ENCODE results near the gene LY6G5B.
A peak's percentile ranks its signal among the peaks of the same experiment; 100 is the strongest.

Gene LY6G5B

DNA sequence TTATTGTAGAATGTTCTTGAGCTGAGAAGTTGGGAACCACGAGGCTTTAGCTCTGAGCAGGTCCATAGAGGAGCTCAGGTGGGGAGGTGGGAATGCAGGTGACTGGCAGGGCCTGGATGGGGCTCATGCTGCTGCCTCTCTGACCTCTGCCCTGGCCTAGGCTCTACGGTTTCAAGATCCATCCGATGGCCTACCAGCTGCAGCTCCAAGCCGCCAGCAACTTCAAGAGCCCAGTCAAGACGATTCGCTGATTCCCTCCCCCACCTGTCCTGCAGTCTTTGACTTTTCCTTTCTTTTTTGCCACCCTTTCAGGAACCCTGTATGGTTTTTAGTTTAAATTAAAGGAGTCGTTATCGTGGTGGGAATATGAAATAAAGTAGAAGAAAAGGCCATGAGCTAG is at the start of gene LY6G5B:
TSS of gene LY6G5B (plus strand) at position 301 of the 400 bp plus-strand sequence. CDS start 975 bp downstream, outside the sequence.
- H3K4me3 ChIP-seq = no peak within 1 kb of the TSS
- H3K27ac ChIP-seq = peak within 1 kb of the TSS in 2 of 21 experiments; percentile 5 to 24

GRCh38 chr6:31620586-31621319 is 49.0 kb upstream of the LY6G5B start, which contains the start of gene PRRC2A:
Gene PRRC2A (plus strand): TSS chr6:31620715. CDS start chr6:31622790, 2,075 bp downstream.
- Histone ChIP-seq H3K4me3 (peak within 1 kb of the TSS; percentile 76 to 96 (median 82)), H3K27ac (peak within 1 kb of the TSS; percentile 85 to 99 (median 97))

DNA sequence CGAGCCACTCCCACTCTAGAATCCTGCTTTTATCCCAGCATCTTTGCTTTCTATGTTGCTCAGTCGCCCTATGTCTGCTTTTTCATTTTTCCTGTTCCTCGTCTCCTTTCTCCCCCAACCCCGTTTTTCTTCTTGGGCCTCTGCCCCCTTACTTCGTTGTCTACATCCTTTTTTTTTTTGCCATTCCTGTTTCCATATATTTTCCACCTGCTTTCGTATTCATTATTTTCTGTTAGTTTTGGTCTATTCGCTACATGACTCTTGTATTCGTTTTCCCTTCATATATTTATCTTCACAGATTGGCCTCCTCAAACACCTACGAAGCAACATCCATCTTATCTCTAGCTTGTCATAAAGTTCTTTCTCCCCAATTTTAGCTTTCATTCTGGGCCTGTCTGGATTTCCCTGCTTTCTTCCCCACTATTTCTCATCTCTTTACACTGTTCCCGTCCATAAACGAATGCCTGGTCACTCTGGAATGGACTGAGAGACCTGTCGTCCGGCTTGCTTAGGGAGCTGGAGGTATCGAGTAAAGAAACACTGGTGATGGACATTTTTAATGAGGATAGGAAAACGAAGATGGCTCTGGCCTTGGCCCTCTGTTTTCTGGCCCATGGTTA is 48.3 kb upstream of the LY6G5B start:
- peak overlapping the region; percentile 85 to 99 (median 97) for H3K27ac ChIP-seq

DNA sequence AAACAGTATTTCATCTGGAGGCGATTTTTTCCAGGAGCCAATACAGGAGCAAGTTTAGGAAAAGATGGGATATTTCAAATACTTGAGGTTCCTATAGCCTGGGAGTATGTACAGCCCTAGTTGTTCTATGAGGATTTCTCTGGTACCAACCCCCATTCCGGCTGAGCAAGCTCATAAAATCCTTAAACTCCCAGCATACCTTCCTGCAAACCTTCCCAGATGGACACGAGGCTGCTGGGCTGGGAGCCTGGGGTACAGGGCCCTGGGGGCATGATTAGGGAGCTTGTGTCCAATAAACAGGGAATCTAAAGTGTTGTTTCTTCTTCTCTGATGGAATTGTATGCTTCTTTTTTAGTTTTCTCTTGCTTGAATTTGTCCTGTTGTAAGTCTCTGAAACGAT is 47.8 kb upstream of the LY6G5B start:
- peak overlapping the region in 16 of 21 experiments; percentile 20 to 99 (median 98) for H3K27ac ChIP-seq
- peak overlapping the region in 5 of 7 experiments; percentile 76 to 90 (median 82) for H3K4me3 ChIP-seq

More for the DNA sequence above, 48.3 kb upstream of the LY6G5B start:
- peak overlapping the region; percentile 76 to 96 (median 82) for H3K4me3 ChIP-seq

- Histone ChIP-seq H3K27ac (peak overlapping the region in 8 of 21 experiments; percentile 96 to 99 (median 97)), H3K4me3 (peak overlapping the region in 1 of 7 experiments; percentile 81)
These were observed 47.1 kb upstream of the LY6G5B start for GRCh38 chr6:31622684-31623091.

GRCh38 chr6:31624070-31624469 is 45.7 kb upstream of the LY6G5B start:
- Histone ChIP-seq H3K27ac (no peak overlapping the region), H3K4me3 (no peak overlapping the region)

GRCh38 chr6:31626952-31627351 is 42.8 kb upstream of the LY6G5B start:
- Histone ChIP-seq H3K27ac (no peak overlapping the region), H3K4me3 (no peak overlapping the region)

- no peak overlapping the region for H3K27ac ChIP-seq
- no peak overlapping the region for H3K4me3 ChIP-seq
These were observed 42.0 kb upstream of the LY6G5B start for GRCh38 chr6:31627690-31628287.

- H3K27ac ChIP-seq = no peak overlapping the region
These were observed 40.8 kb upstream of the LY6G5B start for GRCh38 chr6:31629014-31629413.

DNA sequence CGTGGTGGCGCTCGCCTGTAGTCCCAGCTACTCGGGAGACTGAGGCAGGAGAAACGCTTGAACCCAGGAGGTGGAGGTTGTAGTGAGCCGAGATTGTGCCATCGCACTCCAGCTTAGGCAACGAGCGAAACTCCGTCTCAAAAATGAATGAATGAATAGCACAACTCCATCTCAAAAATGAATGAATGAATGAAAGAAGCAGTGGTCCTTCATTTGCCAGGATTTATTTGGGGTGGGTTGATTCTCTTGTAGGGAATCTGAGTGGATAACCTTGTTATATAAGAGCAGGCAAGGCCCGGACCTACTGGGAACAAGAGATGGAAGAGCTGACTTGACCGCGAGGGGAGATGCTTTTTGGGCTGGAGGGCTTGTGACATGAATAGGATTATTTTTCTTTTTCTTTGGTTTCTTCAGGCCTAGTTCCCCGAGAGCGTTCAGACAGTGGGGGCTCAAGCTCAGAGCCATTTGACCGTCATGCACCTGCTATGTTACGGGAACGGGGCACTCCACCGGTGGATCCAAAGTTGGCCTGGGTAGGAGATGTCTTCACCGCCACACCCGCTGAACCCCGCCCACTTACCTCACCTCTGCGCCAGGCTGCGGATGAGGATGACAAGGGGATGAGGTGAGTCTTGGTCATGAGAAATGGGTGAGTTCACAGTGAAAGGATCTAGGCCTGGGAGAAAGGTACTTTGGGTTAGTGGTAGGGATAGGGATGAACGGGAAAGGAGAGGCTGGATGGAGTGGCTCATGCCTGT is 39.4 kb upstream of the LY6G5B start:
- no peak overlapping the region for H3K4me3 ChIP-seq

More at GRCh38 chr6:31629014-31629413, 40.8 kb upstream of the LY6G5B start:
- no peak overlapping the region for H3K4me3 ChIP-seq

DNA sequence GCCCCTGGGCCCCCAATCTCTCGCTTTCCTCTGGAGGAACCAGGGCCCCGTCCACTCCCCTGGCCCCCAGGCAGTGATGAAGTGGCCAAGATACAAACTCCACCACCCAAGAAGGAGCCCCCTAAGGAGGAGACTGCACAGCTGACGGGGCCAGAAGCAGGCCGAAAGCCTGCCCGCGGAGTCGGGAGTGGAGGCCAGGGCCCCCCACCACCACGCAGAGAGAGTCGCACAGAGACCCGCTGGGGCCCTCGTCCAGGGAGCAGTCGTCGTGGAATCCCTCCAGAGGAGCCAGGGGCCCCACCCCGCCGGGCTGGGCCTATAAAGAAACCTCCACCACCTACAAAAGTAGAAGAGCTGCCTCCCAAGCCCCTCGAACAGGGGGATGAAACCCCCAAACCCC is 38.6 kb upstream of the LY6G5B start:
- no peak overlapping the region for H3K4me3 ChIP-seq
- H3K27ac ChIP-seq = no peak overlapping the region

More for the DNA sequence above, 39.4 kb upstream of the LY6G5B start:
- H3K27ac ChIP-seq = no peak overlapping the region

DNA sequence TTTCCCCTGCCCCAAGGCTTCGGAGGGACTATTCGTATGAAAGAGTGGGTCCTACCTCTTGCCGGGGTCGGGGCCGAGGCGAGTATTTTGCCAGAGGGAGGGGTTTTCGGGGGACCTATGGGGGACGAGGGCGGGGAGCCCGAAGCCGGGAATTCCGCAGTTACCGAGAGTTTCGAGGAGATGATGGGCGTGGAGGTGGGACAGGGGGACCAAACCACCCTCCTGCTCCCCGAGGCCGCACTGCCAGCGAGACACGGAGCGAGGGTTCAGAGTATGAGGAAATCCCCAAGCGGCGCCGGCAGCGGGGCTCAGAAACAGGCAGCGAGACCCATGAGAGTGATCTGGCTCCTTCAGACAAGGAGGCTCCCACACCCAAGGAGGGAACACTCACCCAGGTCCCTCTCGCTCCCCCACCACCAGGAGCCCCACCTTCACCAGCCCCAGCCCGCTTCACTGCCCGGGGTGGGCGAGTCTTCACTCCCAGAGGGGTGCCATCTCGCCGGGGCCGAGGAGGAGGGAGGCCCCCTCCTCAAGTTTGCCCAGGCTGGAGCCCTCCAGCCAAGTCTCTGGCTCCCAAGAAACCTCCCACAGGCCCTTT is 38.0 kb upstream of the LY6G5B start:
- Histone ChIP-seq H3K27ac (peak overlapping the region in 2 of 21 experiments; percentile 3), H3K4me3 (no peak overlapping the region)

DNA sequence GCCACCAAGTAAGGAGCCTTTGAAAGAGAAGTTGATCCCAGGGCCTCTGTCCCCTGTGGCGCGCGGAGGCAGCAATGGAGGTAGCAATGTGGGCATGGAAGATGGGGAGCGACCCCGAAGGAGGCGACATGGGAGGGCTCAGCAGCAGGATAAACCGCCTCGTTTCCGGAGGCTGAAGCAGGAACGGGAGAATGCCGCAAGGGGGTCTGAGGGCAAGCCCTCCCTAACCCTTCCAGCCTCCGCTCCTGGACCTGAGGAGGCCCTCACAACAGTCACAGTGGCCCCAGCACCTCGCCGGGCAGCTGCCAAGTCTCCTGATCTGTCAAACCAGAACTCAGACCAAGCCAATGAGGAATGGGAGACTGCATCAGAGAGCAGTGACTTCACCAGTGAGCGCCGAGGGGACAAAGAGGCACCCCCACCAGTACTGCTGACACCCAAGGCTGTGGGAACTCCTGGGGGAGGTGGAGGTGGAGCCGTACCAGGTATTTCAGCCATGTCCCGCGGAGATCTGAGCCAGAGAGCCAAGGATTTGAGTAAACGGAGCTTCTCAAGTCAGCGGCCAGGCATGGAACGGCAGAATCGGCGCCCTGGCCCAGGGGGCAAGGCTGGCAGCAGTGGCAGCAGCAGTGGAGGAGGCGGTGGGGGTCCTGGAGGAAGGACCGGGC is 37.4 kb upstream of the LY6G5B start:
- Histone ChIP-seq H3K27ac (peak overlapping the region in 3 of 21 experiments; percentile 3 to 8 (median 8)), H3K4me3 (no peak overlapping the region)

GRCh38 chr6:31633447-31633846 is 36.3 kb upstream of the LY6G5B start:
- no peak overlapping the region for H3K4me3 ChIP-seq
- peak overlapping the region in 2 of 21 experiments; percentile 14 to 23 for H3K27ac ChIP-seq

GRCh38 chr6:31634131-31634530 is 35.6 kb upstream of the LY6G5B start:
- Histone ChIP-seq H3K27ac (no peak overlapping the region), H3K4me3 (no peak overlapping the region)

GRCh38 chr6:31634969-31635575 is 34.7 kb upstream of the LY6G5B start:
- no peak overlapping the region for H3K27ac ChIP-seq
- no peak overlapping the region for H3K4me3 ChIP-seq

DNA sequence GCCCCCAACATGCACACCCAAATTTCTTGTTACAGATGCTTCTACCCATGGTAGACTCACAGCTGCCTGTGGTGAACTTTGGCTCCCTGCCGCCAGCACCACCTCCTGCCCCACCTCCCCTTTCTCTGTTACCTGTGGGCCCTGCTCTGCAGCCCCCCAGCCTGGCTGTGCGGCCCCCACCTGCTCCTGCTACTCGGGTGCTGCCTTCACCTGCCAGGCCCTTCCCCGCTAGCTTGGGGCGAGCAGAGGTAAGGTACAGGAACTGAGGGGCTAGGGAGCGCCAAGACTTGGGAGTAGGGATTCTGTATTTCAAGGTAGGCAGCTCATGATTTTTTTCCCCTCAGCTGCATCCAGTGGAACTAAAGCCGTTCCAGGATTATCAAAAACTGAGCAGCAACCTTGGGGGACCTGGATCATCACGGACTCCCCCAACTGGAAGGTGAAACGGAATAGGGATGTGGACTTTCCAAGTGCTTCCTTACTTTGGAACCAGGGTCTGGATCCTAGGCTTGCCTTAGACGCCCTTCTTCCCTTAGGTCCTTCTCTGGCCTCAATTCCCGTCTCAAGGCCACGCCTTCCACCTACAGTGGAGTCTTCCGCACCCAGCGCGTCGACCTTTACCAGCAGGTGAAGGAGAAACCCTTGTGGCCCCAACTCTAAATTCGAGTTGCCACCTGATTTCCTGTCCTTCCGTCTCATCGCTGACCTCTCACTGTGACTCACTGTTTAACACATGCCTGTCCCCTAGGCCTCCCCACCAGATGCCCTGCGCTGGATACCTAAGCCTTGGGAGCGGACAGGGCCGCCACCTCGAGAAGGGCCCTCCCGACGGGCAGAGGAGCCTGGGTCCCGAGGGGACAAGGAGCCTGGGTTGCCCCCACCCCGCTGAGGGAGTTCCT is 32.8 kb upstream of the LY6G5B start:
- Histone ChIP-seq H3K4me3 (no peak overlapping the region), H3K27ac (no peak overlapping the region)

Data from skin epidermis (tissue), 12 donors.